Activated naive CD8-positive, alpha-beta T cell (primary cell): ENCODE data around the gene GPI.

ENCODE experiments used
- H3K27ac Mint-ChIP-seq: one replicate; pipeline ENCODE4 v1.8.0; 2021; ENCODE audit warnings: mixed read lengths
- H3K27me3 Mint-ChIP-seq: one replicate; pipeline ENCODE4 v1.8.0; 2021; ENCODE audit warnings: mixed read lengths
- H3K36me3 Mint-ChIP-seq: one replicate; pipeline ENCODE4 v1.8.0; 2021; ENCODE audit warnings: mixed read lengths
- H3K4me1 Mint-ChIP-seq: one replicate; pipeline ENCODE4 v1.8.0; 2021; ENCODE audit warnings: low read depth, mixed read lengths
- H3K4me3 Mint-ChIP-seq: one replicate; pipeline ENCODE4 v1.8.0; 2021; ENCODE audit warnings: mild to moderate bottlenecking, mixed read lengths
- H3K9me3 Mint-ChIP-seq: one replicate; pipeline ENCODE4 v1.8.0; 2021; ENCODE audit warnings: low read depth, mixed read lengths

GPI gene

GRCh38 chr19:34355201-34355600, 9.8 kb upstream of the GPI start:
- Mint-ChIP-seq H3K36me3 (no peaks in the 10 kb centered on the region), H3K27me3 (no peaks in the 10 kb centered on the region), H3K27ac (no peak overlapping the region), H3K4me1 (peaks cover 37% of the 10 kb centered on the region), H3K9me3 (no peaks in the 10 kb centered on the region), H3K4me3 (no peak overlapping the region)

- H3K27ac Mint-ChIP-seq: peak overlapping the region; percentile 6
These were observed 8.1 kb upstream of the GPI start for GRCh38 chr19:34356875-34357274.

GRCh38 chr19:34357431-34357830, 7.6 kb upstream of the GPI start:
- Mint-ChIP-seq H3K4me3 (peak overlapping the region; percentile 42), H3K27ac (no peak overlapping the region), H3K4me1 (peaks cover 24% of the 10 kb centered on the region), H3K9me3 (no peaks in the 10 kb centered on the region), H3K36me3 (no peaks in the 10 kb centered on the region), H3K27me3 (no peaks in the 10 kb centered on the region)

More at GRCh38 chr19:34356875-34357274, 8.1 kb upstream of the GPI start:
- Mint-ChIP-seq H3K4me3 (no peak overlapping the region), H3K27me3 (no peaks in the 10 kb centered on the region), H3K4me1 (peaks cover 27% of the 10 kb centered on the region), H3K9me3 (no peaks in the 10 kb centered on the region), H3K36me3 (no peaks in the 10 kb centered on the region)

GRCh38 chr19:34359140-34359953, 5.6 kb upstream of the GPI start:
- Mint-ChIP-seq H3K27ac (peak overlapping the region; percentile 94), H3K4me1 (peaks cover 25% of the 10 kb centered on the region), H3K4me3 (peak overlapping the region; percentile 91), H3K9me3 (no peaks in the 10 kb centered on the region), H3K27me3 (no peaks in the 10 kb centered on the region), H3K36me3 (no peaks in the 10 kb centered on the region)

GRCh38 chr19:34359954-34360315, 5.1 kb upstream of the GPI start:
- Mint-ChIP-seq H3K27me3 (no peaks in the 10 kb centered on the region), H3K36me3 (no peaks in the 10 kb centered on the region), H3K4me3 (peak overlapping the region; percentile 91), H3K27ac (peak overlapping the region; percentile 94), H3K9me3 (no peaks in the 10 kb centered on the region), H3K4me1 (peaks cover 29% of the 10 kb centered on the region)

GRCh38 chr19:34360354-34360909, 4.6 kb upstream of the GPI start:
- Mint-ChIP-seq H3K36me3 (no peaks in the 10 kb centered on the region), H3K4me1 (peaks cover 29% of the 10 kb centered on the region), H3K27ac (peak overlapping the region; percentile 94), H3K4me3 (no peak overlapping the region), H3K9me3 (no peaks in the 10 kb centered on the region), H3K27me3 (no peaks in the 10 kb centered on the region)

GRCh38 chr19:34362679-34363069, 2.3 kb upstream of the GPI start:
- Mint-ChIP-seq H3K27me3 (no peaks in the 10 kb centered on the region), H3K4me3 (peak overlapping the region; percentile 15), H3K9me3 (no peaks in the 10 kb centered on the region), H3K36me3 (peaks cover 2% of the 10 kb centered on the region), H3K4me1 (peaks cover 43% of the 10 kb centered on the region), H3K27ac (peak overlapping the region; percentile 50)

- Mint-ChIP-seq H3K27me3 (no peaks in the 10 kb centered on the region), H3K27ac (peak overlapping the region; percentile 50), H3K9me3 (no peaks in the 10 kb centered on the region), H3K36me3 (peaks cover 2% of the 10 kb centered on the region), H3K4me1 (peaks cover 41% of the 10 kb centered on the region), H3K4me3 (peak overlapping the region; percentile 15)
These were observed 1.9 kb upstream of the GPI start for GRCh38 chr19:34363094-34363493.

- H3K27me3 Mint-ChIP-seq: no peaks in the 10 kb centered on the region
- peaks cover 35% of the 10 kb centered on the region for H3K4me1 Mint-ChIP-seq
- H3K4me3 Mint-ChIP-seq: peak overlapping the region; percentile 91
- H3K36me3 Mint-ChIP-seq: peaks cover 2% of the 10 kb centered on the region
- no peaks in the 10 kb centered on the region for H3K9me3 Mint-ChIP-seq
- H3K27ac Mint-ChIP-seq: no peak overlapping the region
These were observed 1.1 kb upstream of the GPI start for GRCh38 chr19:34363930-34364329.

- peaks cover 30% of the 10 kb centered on the region for H3K4me1 Mint-ChIP-seq
These were observed 550 bp upstream of the GPI start for GRCh38 chr19:34364462-34364829.

GRCh38 chr19:34365463-34366401, 736 bp downstream of the GPI start:
- H3K4me1 Mint-ChIP-seq: peaks cover 25% of the 10 kb centered on the region

More at GRCh38 chr19:34364462-34364829, 550 bp upstream of the GPI start:
- Mint-ChIP-seq H3K27me3 (no peaks in the 10 kb centered on the region), H3K9me3 (no peaks in the 10 kb centered on the region), H3K36me3 (peaks cover 2% of the 10 kb centered on the region), H3K27ac (peak overlapping the region; percentile 92), H3K4me3 (peak overlapping the region; percentile 91)

GRCh38 chr19:34366738-34367623, 2.0 kb downstream of the GPI start:
- H3K4me3 Mint-ChIP-seq: peak overlapping the region; percentile 99
- H3K36me3 Mint-ChIP-seq: peaks cover 5% of the 10 kb centered on the region
- H3K27me3 Mint-ChIP-seq: no peaks in the 10 kb centered on the region
- H3K4me1 Mint-ChIP-seq: peaks cover 32% of the 10 kb centered on the region
- H3K27ac Mint-ChIP-seq: peak overlapping the region; percentile 70
- H3K9me3 Mint-ChIP-seq: no peaks in the 10 kb centered on the region

More at GRCh38 chr19:34365463-34366401, 736 bp downstream of the GPI start:
- Mint-ChIP-seq H3K36me3 (peaks cover 2% of the 10 kb centered on the region), H3K4me3 (peak overlapping the region; percentile 99), H3K9me3 (no peaks in the 10 kb centered on the region), H3K27me3 (no peaks in the 10 kb centered on the region), H3K27ac (peak overlapping the region; percentile 89)

- Mint-ChIP-seq H3K27me3 (no peaks in the 10 kb centered on the region), H3K9me3 (no peaks in the 10 kb centered on the region), H3K36me3 (peaks cover 5% of the 10 kb centered on the region), H3K4me3 (peak overlapping the region; percentile 38), H3K4me1 (peaks cover 33% of the 10 kb centered on the region), H3K27ac (no peak overlapping the region)
These were observed 2.6 kb downstream of the GPI start for GRCh38 chr19:34367624-34367957.

- Mint-ChIP-seq H3K4me3 (peak overlapping the region; percentile 70), H3K4me1 (peaks cover 33% of the 10 kb centered on the region), H3K9me3 (no peaks in the 10 kb centered on the region), H3K27me3 (no peaks in the 10 kb centered on the region), H3K36me3 (peaks cover 5% of the 10 kb centered on the region), H3K27ac (no peak overlapping the region)
These were observed 3.3 kb downstream of the GPI start for GRCh38 chr19:34368338-34368737.
